ENCODE measurements around the gene ATP13A1. TPM values are rescaled to one million over a fixed set of nuclear protein-coding genes. Genes with fewer than 3 reads are reported as not detected.

The ATP13A1 gene
- 111 and 113 TPM in 2 replicates for total RNA-seq

GRCh38 chr19:19663256-19664120 is at the start of gene ATP13A1:
Gene ATP13A1, minus strand, starts transcription at chr19:19663676. Its CDS starts 10 bp downstream, at chr19:19663666.

DNA sequence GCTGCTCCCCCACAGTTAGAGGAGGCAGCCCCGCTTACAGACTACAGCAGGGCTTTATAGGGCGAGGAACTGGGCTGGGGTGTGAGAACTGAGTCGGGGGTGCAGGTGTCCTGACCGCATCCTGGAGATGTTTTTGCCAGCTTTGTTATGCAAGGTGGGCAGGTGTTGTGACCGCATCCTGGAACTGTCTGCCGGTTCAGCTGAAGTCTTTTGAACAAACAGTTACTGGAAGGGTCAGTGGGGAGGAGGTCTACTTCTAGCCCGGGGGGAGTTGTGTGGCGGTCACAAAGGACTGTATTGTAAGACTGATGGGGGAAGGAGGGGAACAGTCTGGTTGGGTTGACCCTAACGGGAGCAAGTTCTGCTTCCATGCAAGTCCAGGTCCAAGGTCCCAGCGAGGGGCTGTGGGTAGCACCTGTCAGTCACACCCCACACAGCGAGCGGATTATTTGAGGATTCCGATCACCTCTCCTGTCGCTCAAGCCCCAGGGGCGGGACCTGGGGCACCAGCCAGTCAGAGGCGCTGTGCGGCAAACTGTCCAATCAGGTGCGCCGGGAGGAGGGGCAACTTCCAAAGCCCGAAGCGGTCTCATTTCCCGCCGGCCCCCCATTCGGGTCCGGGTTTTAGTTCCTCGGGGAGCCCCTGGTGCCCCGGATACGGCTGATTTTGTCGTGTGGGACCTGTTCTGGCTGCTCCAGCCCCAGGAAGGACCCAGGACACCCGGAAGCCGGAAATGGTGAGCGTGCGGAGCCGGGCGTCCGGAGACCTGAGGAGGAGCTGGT is 4.9 kb upstream of the ATP13A1 start, which contains the start of gene ZNF101:
TSS of gene ZNF101 (plus strand) at position 610 of the 783 bp plus-strand sequence. CDS start at position 735, 125 bp downstream.

GRCh38 chr19:19643158-19644053 is 20.1 kb downstream of the ATP13A1 start, which contains the start of gene GMIP:
Gene GMIP, minus strand, starts transcription at chr19:19643657. Its CDS starts 128 bp downstream, at chr19:19643529.

DNA sequence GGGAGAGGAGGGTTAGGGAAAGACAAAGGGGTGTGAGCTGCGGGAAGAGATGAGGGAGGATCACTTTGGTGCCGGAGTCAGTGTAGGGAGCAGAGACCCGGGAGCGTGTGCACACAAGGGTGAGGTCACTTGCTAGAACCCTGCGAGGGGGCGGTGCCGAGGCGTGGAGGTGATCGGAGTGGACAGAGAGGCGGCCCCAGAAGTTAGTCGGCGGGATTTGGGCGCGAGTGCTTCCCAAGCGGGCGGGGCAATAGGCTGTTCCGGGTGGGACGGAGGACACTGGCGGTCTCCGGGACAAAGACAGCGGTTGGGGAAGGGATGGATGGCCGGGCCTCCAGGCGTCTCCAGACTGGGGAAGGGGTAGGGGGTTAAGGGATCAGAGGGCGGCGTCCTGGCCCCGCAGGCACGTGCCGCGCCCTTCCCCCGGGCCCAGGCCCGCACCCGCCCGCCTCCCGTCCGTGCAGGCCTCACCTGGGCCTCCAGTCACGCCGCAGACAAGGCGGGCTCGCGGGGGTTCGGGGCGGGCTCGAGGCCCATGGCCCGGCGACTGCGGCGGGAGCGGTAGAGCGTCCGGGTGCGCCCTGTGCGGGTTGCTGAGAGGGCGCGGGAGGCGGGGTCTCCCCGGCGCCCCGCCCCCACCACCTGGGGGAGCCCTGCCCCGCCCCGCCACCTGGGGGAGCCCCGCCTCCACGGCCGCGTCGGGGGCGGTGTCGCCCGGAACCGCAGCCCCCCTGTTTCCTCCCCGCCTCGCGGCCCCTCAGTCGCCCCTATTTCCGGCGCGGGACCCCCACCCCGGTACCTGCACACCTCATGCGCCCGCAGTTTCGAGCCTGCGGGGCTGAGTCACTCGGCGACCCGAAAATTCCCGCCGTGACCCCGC is 35.6 kb downstream of the ATP13A1 start, which contains the start of gene LPAR2:
TSS of gene LPAR2 (minus strand) at position 600 of the 880 bp plus-strand sequence. CDS start 945 bp downstream, outside the sequence.

DNA sequence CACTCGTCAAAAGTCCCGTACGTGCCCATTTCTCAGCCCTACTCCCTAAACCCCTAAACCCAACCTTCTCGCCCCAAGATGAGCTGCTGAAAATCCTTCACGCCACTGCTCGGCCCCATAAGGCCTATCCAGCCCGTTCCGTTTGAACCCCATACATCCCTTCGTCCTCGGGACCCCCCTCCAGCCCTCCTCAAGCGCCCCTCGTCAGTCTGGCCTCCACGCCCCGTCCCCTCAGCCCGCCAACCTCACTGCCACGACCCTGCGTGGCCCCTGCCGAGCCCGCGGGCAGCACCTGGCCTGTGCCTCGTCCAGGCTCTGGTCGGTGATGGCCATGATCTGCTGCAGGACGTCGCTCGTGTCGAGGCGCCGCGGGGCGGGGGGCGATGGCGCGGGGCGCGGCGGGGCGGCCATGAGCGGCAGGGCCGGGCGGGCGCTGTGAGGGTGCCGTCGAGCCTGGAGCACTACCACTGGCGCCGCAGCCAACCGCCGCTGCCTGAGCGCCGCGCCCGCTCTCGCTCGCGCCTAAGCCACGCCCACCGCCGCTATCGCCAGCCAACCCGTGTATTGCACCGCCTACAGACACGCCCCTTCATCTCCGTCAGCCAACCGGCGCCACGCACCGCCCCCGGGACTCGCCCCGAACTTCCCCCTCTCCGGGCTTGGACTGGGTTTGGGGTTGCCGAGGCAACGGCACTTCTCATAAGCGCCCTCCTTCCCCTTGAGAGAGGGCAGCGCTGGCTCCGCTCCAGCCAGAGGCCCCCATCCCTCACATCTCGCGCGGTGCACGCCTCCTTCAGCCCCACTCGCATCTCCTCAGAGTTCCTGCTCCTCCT is 45.0 kb downstream of the ATP13A1 start, which contains the start of gene PBX4:
TSS of gene PBX4 (minus strand) at position 469 of the 833 bp plus-strand sequence. CDS start at position 411, 58 bp downstream.

Other genes starting within 250 kb of the ATP13A1 start
- 0.79 and 2.1 TPM in 2 replicates for gene TSSK6, start 148.1 kb downstream of the ATP13A1 start, total RNA-seq
- gene NDUFA13, start 147.5 kb downstream of the ATP13A1 start, total RNA-seq, result 155 and 202 TPM in 2 replicates
- gene YJEFN3, start 134.8 kb downstream of the ATP13A1 start, total RNA-seq, result 0.28 TPM in 2 replicates
- gene CILP2, start 125.4 kb downstream of the ATP13A1 start, total RNA-seq, result 0.05 and 0.07 TPM in 2 replicates
- 0.35 TPM in 1 of 2 replicates, not detected in the other for gene PBX4, start 45.0 kb downstream of the ATP13A1 start, total RNA-seq
- 10.9 and 15.1 TPM in 2 replicates for gene LPAR2, start 35.5 kb downstream of the ATP13A1 start, total RNA-seq
- gene GMIP, start 20.0 kb downstream of the ATP13A1 start, total RNA-seq, result 9.7 and 14.5 TPM in 2 replicates
- 2.7 and 5.1 TPM in 2 replicates for gene ZNF101, start 5.2 kb upstream of the ATP13A1 start, total RNA-seq
- 2.2 and 3.2 TPM in 2 replicates for gene ZNF14, start 69.4 kb upstream of the ATP13A1 start, total RNA-seq
- gene ZNF506, start 158.1 kb upstream of the ATP13A1 start, total RNA-seq, result 10.8 and 12.4 TPM in 2 replicates
- gene ZNF253, start 202.2 kb upstream of the ATP13A1 start, total RNA-seq, result 2.3 and 2.7 TPM in 2 replicates
- 2.2 and 3.2 TPM in 2 replicates for gene ZNF93, start 237.3 kb upstream of the ATP13A1 start, total RNA-seq